Measurements from ENCODE around the gene KCNK5.

DNA sequence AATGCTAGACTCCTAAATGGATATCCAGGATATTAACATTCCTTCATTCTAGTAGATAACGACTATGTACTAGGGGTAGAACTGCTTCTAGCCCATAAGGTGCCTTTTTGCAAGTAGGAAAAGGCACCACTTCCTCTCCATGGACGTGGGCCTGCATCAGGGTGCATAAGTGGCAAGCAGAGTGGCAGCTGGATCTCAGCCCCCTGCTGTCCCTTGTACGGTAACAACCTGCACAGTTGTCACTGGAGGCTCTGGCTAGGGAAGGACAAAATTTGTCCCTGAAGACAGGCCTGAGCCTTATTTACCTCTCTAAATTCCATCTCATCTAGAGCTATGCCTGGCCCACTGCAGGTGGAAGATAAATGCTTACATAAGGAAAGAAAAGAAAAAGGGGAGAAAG is 71.8 kb downstream of the KCNK5 start:
- TF ChIP-seq, protein P1, sequence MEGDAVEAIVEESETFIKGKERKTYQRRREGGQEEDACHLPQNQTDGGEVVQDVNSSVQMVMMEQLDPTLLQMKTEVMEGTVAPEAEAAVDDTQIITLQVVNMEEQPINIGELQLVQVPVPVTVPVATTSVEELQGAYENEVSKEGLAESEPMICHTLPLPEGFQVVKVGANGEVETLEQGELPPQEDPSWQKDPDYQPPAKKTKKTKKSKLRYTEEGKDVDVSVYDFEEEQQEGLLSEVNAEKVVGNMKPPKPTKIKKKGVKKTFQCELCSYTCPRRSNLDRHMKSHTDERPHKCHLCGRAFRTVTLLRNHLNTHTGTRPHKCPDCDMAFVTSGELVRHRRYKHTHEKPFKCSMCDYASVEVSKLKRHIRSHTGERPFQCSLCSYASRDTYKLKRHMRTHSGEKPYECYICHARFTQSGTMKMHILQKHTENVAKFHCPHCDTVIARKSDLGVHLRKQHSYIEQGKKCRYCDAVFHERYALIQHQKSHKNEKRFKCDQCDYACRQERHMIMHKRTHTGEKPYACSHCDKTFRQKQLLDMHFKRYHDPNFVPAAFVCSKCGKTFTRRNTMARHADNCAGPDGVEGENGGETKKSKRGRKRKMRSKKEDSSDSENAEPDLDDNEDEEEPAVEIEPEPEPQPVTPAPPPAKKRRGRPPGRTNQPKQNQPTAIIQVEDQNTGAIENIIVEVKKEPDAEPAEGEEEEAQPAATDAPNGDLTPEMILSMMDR (IDR thresholded peaks at IDR 0.05; ENCODE audit: poor library complexity, severe bottlenecking), result no peak
- TF ChIP-seq EP300 (conservative IDR thresholded peaks at IDR 0.05; ENCODE audit: poor library complexity, severe bottlenecking) (no peak), POLR2AphosphoS5 (IDR thresholded peaks at IDR 0.05) (no peak), EZH2 (IDR thresholded peaks at IDR 0.05; ENCODE audit: borderline replicate concordance, insufficient read depth, low read length, poor library complexity, severe bottlenecking) (no peak)

Data from neural cell (in vitro differentiated cells).